Nephron progenitor cell (in vitro differentiated cells): Measurements from ENCODE around the gene PSMG4.

Experiments
- DNase-seq: peaks from one replicate; pipeline ENCODE4 v3.0.0; 2021
- H3K27ac Mint-ChIP-seq: 2 replicates; pipeline ENCODE4 v1.8.0; 2021; ENCODE audit warnings: mild to moderate bottlenecking, moderate library complexity, mixed read lengths
- H3K27me3 Mint-ChIP-seq: 2 replicates; pipeline ENCODE4 v1.8.0; 2021; ENCODE audit warnings: mild to moderate bottlenecking, low read depth, mixed read lengths; ENCODE audit not compliant: poor library complexity
- H3K36me3 Mint-ChIP-seq: 2 replicates; pipeline ENCODE4 v1.8.0; 2021; ENCODE audit warnings: low read depth, mixed read lengths
- H3K4me1 Mint-ChIP-seq: 2 replicates; pipeline ENCODE4 v1.8.0; 2021; ENCODE audit warnings: mixed read lengths
- H3K4me3 Mint-ChIP-seq: 2 replicates; pipeline ENCODE4 v1.8.0; 2021; ENCODE audit warnings: mild to moderate bottlenecking, moderate library complexity, mixed read lengths
- H3K9me3 Mint-ChIP-seq: 2 replicates; pipeline ENCODE4 v1.8.0; 2021; ENCODE audit warnings: mild to moderate bottlenecking, moderate library complexity, mixed read lengths
- CTCF ChIP-seq: fragments of 200-600 bp; sonication (generic); IDR thresholded peaks from 2 replicates; pipeline ENCODE4 v1.5.0; 2021; ENCODE audit warnings: antibody characterized with exemption

The PSMG4 gene

GRCh38 chr6:3303795-3304411, 45.2 kb downstream of the PSMG4 start:
- H3K4me1 Mint-ChIP-seq = no peaks in the 10 kb centered on the region
- peaks cover 26% of the 10 kb centered on the region for H3K9me3 Mint-ChIP-seq
- peaks cover 44% of the 10 kb centered on the region for H3K36me3 Mint-ChIP-seq
- DNase-seq = no peak
- TF ChIP-seq CTCF = no peak
- peaks cover 6% of the 10 kb centered on the region for H3K27me3 Mint-ChIP-seq
- no peak overlapping the region for H3K27ac Mint-ChIP-seq
- H3K4me3 Mint-ChIP-seq = no peak overlapping the region

- no peak for TF ChIP-seq CTCF
These were observed 45.9 kb downstream of the PSMG4 start for GRCh38 chr6:3304500-3305215.

GRCh38 chr6:3305216-3305565, 46.4 kb downstream of the PSMG4 start:
- Mint-ChIP-seq H3K9me3 (peaks cover 26% of the 10 kb centered on the region), H3K4me1 (no peaks in the 10 kb centered on the region), H3K27ac (no peak overlapping the region), H3K4me3 (no peak overlapping the region), H3K27me3 (peaks cover 6% of the 10 kb centered on the region), H3K36me3 (peaks cover 44% of the 10 kb centered on the region)
- DNase-seq = no peak
- TF ChIP-seq CTCF = no peak

More at GRCh38 chr6:3304500-3305215, 45.9 kb downstream of the PSMG4 start:
- Mint-ChIP-seq H3K27ac (no peak overlapping the region), H3K36me3 (peaks cover 44% of the 10 kb centered on the region), H3K4me1 (no peaks in the 10 kb centered on the region), H3K4me3 (no peak overlapping the region), H3K27me3 (peaks cover 6% of the 10 kb centered on the region), H3K9me3 (peaks cover 26% of the 10 kb centered on the region)
- no peak for DNase-seq

- H3K27ac Mint-ChIP-seq = no peak overlapping the region
- TF ChIP-seq CTCF = no peak
- no peaks in the 10 kb centered on the region for H3K4me1 Mint-ChIP-seq
- H3K4me3 Mint-ChIP-seq = no peak overlapping the region
- peaks cover 26% of the 10 kb centered on the region for H3K9me3 Mint-ChIP-seq
- DNase-seq = no peak
- H3K27me3 Mint-ChIP-seq = peaks cover 6% of the 10 kb centered on the region
- peaks cover 44% of the 10 kb centered on the region for H3K36me3 Mint-ChIP-seq
These were observed 47.1 kb downstream of the PSMG4 start for GRCh38 chr6:3305831-3306230.

GRCh38 chr6:3306848-3307247, 48.1 kb downstream of the PSMG4 start:
- no peak for DNase-seq
- no peak overlapping the region for H3K4me3 Mint-ChIP-seq
- H3K36me3 Mint-ChIP-seq = peaks cover 40% of the 10 kb centered on the region
- H3K27ac Mint-ChIP-seq = no peak overlapping the region
- H3K4me1 Mint-ChIP-seq = no peaks in the 10 kb centered on the region
- peaks cover 6% of the 10 kb centered on the region for H3K27me3 Mint-ChIP-seq
- peaks cover 26% of the 10 kb centered on the region for H3K9me3 Mint-ChIP-seq
- no peak for TF ChIP-seq CTCF

GRCh38 chr6:3307436-3307835, 48.7 kb downstream of the PSMG4 start:
- DNase-seq = no peak
- H3K27ac Mint-ChIP-seq = no peak overlapping the region
- H3K4me3 Mint-ChIP-seq = no peak overlapping the region
- peaks cover 6% of the 10 kb centered on the region for H3K27me3 Mint-ChIP-seq
- H3K36me3 Mint-ChIP-seq = peaks cover 35% of the 10 kb centered on the region
- peaks cover 21% of the 10 kb centered on the region for H3K9me3 Mint-ChIP-seq
- H3K4me1 Mint-ChIP-seq = no peaks in the 10 kb centered on the region
- TF ChIP-seq CTCF = no peak
